SK-MEL-5 (cell line): ENCODE measurements around the gene ZDHHC14. TPM values are rescaled to one million over a fixed set of nuclear protein-coding genes. Genes with fewer than 3 reads are reported as not detected.
"Not testable (repeated sequence)": the region's sequence is repeated elsewhere in the genome, so short reads cannot be mapped to it uniquely, and the experiment has no call there.

ENCODE experiments used
- DNase-seq: peaks from one replicate; pipeline ENCODE4 v3.0.0-alpha.2; 2016; ENCODE audit warnings: low read depth, low spot score
- in situ Hi-C: cut with HindIII; loops from 2 replicates; pipeline ENCODE4 v1.10.0; 2016; ENCODE audit warnings: low sequenced_read_pairs, high pct_unique_total_duplicates, low pct_unique_long_range_greater_than_20kb
- total RNA-seq: library from RNA; depleted of rRNA; stranded (reverse); fragments of >200 nt; shearing (Covaris generic); gene quantifications from 2 replicates; pipeline ENCODE4 v1.2.3, GENCODE V29; 2014

Gene ZDHHC14
- total RNA-seq, 1 experiment from 2014 or later = 2.9 TPM

DNA sequence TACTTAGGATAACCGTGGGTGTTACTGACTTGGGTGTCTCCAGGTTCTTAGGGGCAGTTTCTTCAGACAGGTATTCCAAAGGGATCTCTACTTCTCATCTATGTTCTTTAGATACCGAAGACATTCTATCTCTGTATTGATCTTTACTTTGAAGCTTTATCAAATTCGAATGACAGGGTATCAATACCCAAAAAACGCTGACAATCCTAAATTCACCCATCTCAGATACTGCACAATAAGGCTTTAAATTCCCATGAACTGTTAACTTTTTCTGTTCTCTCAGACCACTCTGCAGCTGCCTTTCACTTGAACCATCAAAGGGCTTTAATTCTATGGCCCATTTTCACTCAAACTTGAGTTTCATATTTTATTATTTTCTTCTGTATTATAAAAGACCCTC lies 72.1 kb downstream of the ZDHHC14 start:
- no peak for DNase-seq
- in situ Hi-C loops = no loop called here

DNA sequence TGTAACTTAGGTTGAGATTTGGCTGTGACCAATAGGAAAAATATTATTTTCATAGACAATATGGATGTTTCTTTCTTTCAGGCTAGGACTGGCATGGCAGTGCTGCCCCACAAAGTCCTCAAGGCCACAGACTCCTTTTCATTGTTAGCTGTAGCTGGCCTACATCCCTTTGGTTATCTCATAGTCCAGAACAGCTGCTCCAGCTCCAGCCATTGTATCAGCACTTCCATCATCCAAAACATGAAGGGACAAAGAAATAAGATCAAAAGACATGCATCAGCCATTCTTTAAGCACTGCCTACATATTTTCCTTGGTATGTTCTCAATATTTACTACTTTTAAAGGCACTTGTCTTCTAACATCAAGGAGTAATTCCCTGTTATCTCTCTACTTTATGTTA lies 73.0 kb downstream of the ZDHHC14 start:
- in situ Hi-C loops = no loop called here
- DNase-seq = no peak

DNA sequence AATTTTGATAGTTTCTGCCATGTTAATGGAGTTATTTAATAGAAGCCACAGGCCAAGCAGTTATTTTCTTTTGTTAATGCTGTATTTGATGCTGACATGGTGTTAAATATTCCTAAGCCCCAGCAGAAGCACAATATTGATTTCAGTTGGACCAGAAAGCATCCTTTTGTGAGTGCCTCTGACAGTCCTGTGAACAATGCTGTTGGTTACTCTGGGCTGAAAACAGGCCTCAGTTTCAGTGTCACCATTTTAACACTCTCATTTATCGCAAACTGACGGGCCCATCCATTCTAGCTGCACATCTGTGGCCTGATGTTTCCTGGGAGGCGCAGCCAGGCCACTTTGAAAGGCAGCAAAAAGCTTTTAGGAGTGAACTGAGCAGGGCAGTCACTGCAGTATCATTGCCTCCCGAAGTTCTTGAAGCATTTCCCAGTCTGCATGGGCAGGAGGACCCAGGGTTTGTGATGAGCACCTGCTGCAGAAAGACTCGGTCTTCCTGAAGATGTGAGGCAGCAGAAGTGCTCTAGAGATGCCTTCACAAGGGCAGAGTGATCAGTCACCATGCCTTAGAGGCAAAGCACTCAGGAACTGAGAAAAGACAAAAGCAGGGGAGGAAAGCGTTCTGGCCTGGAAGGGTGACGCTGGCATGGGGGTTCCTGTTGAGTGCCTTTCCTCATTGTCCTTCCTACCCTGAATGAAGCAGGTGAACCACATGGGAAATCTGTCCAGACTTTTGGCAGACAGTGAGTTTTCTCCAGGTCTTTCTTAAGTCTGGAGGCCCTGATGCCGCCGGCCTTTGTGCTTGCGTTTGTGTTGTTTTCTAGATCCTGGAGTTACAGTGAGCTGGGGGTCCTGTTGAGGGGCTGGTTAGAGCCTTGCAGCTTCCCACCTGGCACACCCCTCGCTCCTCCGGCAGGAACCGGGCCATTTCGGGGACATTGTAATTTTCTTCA lies 74.0 kb downstream of the ZDHHC14 start:
- no peak for DNase-seq
- in situ Hi-C loops = no loop called here

DNA sequence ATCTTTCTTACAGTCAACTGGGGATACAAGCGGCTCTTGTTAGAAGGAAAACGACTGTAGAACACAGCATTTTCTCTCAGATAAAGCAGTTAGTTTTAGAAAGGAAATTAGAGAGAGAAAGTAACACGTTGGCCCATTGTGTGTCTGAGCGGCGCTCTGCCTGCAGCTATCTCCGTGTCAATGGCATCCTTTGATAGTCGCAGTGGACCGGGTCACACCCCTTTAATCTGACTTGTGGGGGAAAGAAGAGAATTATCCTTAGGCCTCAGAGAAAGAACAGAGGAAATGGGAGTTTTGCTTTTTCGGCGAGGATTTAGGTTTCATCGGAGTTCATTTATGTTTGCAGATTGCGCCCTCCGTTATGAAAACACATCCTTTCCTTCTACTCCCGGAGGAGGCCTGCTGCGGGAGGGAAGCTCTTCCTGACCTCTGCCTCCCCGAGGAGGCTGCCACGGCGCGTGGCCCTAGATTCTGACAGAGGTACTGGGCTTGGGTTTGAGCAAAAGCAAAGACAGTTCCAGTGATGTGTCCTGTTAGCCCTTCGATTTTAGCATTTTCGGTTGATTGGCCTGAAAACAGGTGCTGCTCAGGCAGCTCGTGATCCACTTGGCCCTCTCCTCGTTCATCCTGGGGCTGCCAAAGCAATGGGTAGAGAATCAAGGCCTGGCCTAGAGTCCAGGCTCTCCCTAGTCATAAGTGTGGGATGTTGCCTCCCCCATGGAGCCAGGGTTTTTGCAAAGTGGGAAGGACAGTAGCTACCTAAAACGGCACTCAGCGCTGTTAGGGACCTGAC lies 74.9 kb downstream of the ZDHHC14 start:
- DNase-seq = peak; percentile 89
- in situ Hi-C loops = no loop called here

DNA sequence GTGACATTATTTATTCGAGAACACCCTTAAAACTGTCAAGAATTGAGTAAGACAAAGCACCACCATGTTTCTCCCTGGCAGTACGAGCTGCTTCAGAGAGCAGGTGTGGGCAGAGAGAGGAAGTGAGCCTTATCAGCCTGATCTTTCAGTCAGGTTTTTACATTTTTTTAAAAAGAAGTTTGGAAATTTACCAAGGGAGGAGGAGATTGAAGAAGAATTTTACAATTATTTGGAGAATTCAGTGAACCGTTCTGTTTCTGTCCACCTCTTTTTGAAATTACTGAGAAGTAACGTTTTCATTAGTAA lies 75.5 kb downstream of the ZDHHC14 start:
- DNase-seq = no peak
- in situ Hi-C loops = no loop called here

DNA sequence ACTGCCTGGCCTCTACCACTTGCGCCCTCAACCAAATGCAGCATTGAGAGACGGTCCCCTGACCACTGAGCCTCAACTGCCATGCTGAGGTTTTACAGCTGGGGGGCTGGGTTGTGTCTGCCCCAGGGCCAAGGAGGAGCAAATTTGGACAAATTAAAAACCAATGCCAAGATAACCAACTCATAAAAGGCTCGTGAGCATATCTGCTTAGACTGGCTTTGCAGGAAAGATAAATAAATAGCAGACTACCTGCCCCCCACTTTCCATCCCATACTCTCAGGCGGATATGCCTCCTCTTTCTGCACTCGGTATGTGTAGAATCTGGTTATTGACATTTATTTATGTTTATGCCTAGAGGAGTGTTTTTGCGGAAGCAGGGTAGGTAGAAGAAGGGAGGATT lies 76.8 kb downstream of the ZDHHC14 start:
- no peak for DNase-seq
- in situ Hi-C loops = no loop called here

DNA sequence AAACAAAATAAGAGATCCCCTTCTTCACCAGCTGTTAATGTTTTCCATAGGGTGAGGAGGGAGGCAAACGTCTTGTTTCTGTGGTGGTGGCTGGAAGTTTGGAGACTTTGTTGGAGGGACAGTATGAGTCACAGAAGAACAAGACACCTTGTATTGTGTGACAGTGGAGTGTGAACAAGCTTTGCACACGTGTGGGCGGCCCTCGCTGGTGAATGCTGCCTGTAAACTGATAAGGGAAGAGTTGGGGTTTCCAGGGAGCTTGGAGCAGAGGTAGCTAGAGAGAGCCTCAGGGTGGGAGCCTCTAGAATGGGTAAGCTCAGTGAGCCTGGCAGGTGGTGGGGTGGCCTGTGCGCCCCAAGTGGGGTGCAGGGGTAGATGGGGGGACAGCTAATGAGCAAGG lies 78.3 kb downstream of the ZDHHC14 start:
- in situ Hi-C loops = no loop called here
- no peak for DNase-seq

DNA sequence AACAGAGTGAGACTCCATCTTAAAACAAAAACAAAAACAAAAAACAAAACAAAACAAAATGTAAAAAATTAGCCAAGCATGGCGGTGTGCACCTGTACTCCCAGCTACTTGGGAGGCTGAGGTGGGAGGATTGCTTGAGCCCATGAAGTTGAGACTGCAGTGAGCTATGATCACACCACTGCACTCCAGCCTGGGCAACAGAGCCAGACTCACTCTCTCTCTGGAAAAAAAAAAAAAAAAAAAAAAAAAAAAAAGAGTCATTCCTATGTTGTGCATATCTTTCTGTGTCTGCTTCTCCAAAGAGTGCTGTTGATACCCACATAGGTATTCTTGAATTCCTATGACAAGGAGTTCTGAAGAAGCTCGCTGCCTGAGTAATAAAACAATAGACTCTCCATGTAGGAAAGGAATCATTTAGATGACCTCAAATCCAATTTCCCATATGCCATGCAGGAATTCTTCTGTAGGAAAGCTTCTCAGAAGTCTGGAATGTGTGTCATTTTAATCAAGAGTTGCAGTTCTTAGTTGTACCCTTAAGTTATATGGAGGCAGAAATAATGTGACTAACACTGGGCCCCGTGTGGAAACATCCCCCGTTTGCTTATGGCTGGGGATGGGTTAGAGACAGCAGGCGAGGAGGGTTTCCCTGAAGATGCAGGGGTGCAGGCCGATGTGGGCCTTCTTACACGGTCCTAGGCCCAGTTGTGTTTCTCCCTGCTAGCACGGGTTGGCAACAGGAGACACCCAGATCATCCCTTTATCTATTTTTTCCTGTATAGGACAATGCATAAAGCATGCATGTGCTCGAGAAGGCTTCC lies 79.4 kb downstream of the ZDHHC14 start:
- in situ Hi-C loops = no loop called here
- DNase-seq = no peak

DNA sequence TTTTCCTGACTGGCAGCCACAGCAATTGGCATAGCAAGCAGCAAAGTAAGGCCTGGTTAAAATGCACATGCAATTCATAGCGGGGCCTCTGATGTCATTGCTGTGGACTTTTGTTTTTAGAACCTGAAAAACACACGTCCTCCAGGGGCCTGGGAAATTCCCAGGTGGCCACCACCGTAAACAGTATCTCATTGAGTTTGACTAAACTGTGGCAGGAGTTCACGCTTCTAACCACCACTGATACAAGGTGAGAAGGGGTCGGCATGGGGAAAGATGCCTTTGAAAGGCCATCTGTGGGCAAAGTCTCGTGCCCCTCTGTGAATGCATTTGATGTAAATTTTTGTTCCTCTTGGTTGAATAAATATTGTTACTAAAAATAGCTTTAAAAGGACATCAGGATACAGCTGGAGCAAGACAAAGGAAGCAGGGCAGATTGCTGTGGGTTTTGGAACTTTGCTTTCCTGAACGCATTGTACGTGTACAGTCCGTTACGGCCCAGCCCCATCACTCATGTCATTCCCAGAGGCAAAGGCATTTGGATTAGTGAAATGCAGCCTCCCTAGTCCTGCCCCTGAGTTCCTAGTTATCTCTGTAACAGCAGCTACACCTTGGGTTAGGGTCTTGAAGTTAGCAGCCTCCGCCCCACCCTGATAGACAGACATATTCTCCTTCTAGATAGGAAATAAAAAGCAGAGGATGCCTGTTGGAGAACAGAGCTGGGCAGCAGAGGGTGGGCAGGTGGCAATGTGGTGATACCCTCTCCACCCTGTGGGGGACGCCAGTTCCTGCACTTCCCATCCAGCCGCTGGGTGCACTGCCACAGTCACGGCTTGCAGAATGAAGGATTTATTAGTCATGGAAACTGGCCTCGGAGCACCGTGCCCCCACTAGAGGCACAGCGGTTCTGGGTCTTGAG lies 80.3 kb downstream of the ZDHHC14 start:
- in situ Hi-C loops = no loop called here
- peak; percentile 13 for DNase-seq

DNA sequence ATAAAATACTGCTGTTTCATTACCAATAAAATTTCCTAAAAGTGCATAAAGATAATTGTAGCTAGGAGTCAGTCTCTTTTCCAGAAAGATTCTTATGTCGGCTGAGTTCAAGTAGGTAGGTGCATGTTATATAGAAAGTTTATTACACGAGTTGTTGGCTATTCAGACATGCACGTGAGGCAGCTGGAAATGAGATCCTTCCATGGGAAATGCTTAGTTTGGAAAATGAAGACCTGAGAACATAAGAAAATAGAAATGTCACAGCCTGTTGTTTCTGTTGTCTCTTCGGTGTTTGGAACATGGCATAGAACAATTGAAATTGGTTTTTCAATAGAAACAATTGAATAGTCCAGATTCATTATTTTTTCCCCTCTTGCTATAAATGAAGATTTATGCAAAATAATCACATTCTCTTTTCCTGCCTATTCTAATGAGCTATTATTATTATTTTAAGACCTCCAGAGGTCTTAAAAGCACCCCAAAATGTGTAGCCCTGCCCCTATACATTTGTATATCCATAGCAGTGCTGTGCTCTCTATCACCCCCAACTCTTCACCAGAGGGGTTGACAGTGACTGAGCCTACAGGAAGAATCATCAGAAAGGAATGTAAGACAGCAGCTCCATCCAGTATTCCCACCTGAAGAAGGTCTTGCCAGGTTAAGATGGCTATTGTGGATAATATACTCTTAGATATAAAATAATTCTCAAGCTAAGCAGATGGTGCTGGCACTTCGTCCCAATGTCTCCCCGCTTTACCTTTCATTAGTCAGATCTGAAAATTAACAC lies 82.2 kb downstream of the ZDHHC14 start:
- no peak for DNase-seq
- in situ Hi-C loops = no loop called here

DNA sequence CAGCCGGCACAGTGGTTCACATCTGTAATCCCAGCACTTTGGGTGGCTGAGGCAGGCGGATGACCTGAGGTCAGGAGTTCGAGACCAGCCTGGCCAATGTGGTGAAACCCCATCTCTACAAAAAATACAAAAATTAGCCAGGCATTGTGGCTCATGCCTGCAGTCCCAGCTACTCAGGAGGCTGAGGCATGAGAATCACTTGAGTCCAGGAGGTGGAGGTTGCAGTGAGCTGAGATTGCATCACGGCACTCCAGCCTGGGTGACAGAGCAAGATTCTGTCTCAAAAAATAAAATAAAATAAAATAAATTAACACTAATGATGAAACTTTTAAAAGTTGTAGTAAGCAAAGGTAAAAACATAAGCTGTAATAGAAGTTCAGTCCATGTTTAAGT lies 82.7 kb downstream of the ZDHHC14 start:
- DNase-seq, in situ Hi-C loops: not testable (repeated sequence)

DNA sequence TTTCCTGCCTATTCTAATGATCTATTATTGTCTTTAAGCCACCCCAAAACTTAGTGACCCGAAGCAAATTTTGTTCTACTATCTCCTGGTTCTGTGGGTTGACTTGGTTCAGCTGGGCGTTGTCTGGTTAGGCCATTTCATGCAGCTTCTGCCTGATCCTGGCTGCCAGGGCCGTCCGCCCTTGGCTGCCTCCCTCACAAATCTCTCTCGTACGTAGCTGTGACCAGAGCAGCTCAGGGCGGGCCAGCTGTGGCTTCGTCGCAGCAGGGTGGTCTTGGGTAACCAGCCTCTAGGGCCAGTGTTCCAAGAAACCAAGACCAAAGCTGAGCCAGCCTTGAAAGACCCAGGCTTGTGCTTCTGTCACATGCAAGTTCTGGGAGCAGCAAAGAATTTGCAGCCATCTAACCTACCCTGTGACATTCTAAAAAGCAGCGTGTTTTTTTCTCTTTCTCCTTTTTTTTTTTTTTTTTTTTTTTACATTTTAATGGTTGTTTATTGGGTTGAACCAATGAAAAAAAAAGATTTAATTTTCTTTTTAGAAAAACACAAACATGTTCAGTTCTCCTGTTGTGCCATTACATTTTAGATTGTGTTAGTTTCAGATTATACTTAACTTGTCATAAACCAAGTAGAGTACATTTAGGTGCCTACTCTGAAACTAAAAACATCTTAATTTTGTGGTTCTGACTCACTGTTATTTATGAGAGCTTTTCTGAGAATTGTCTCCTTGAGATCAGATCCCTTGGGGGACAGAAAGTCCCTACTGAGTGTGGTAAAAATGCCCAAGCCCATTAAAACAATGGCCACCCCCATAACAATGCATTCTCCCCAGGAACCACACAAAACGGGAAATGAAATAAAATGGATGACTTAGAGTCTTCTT lies 83.9 kb downstream of the ZDHHC14 start:
- no peak for DNase-seq
- in situ Hi-C loops = no loop called here

DNA sequence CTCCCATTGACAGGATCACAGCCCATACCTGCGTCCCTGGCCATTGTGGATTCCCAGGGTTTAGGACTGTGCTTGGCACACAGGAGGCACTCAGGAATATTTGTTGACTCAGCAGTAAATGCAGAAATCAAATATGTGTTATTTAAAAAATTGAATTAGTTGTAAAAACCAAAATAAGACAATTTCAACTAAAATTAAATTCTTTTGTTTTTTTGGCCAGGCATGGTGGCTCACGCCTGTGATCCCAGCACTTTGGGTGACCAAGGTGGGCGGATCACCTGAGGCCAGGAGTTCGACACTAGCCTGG lies 85.3 kb downstream of the ZDHHC14 start:
- DNase-seq = no peak
- in situ Hi-C loops = no loop called here

DNA sequence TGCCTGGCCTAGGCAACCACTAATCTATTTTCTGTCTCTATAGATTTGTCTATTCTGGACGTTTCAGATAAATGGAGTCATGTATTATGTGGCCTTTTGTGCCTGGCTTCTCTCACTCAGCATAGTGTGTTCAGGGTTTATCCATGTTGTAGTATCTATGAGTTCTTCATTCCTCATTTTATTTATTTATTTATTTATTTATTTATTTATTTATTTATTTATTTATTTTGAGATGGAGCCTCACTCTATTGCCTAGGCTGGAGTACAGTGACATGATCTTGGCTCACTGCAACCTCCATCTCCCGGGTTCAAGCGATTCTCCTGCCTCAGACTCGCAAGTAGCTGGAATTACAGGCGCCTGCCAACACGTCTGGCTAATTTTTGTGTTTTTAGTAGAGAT lies 86.3 kb downstream of the ZDHHC14 start:
- in situ Hi-C loops, DNase-seq: not testable (repeated sequence)

DNA sequence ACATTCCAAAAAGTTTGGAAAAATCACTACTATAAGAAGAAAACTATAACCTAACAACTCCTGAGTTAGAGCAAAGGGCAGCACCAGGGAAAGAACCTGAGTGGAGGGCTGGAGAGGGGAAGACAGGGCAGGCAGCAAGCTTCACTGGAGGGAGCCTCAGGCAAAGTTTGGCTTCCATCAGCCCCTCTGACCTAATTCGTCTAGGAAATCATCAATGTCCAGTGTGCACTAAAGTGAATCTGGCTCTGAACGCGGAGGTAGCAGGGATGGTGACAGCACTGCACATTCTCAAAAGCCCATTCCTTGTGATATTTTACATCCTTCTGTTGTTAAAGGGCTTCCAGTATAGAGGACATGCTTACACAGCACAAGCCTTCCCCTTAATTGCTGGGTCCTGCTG lies 87.1 kb downstream of the ZDHHC14 start:
- no peak for DNase-seq
- in situ Hi-C loops = no loop called here

DNA sequence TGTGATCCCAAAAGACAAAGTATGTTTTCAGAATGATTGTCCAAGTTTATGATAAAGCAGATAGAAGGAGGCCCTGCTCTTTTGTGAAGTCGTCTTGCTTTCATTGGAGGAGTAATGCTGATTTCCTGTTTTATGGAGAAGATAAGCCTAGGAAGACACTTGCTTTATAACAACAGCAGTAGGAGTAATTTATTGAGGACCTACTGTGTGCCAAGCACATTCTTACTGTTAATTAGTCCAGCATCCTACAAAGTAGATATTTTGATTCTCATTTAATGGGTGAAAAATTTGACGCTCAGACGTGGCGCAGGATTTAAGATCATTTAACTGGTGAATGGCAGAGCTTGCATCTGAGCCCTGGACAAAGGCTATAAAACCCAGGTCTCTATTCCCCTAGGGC lies 87.6 kb downstream of the ZDHHC14 start:
- DNase-seq = no peak
- in situ Hi-C loops = no loop called here
